Parathyroid adenoma (tissue), 2 donors: Measurements from ENCODE around the gene CACNA1F.

Source experiments
- H2AFZ ChIP-seq: fragments of 300-600 bp; sonication (generic); one replicate; pipeline ENCODE4 v1.7.0; 2017; ENCODE audit warnings: antibody characterized with exemption, mild to moderate bottlenecking
- H3K27ac ChIP-seq: fragments of 300-600 bp; sonication (generic); one replicate; pipeline ENCODE4 v1.7.0; 2017
- H3K27me3 ChIP-seq: fragments of 300-600 bp; sonication (generic); one replicate; pipeline ENCODE4 v1.7.0; 2017; ENCODE audit warnings: low read length; ENCODE audit not compliant: control insufficient read depth, insufficient read depth
- H3K36me3 ChIP-seq: fragments of 300-600 bp; sonication (generic); one replicate; pipeline ENCODE4 v1.7.0; 2017; ENCODE audit warnings: low read length; ENCODE audit not compliant: control insufficient read depth, insufficient read depth
- H3K4me1 ChIP-seq: fragments of 300-600 bp; sonication (generic); one replicate; pipeline ENCODE4 v1.7.0; 2017; ENCODE audit warnings: control low read depth
- H3K4me2 ChIP-seq: fragments of 300-600 bp; sonication (generic); one replicate; pipeline ENCODE4 v1.7.0; 2017; ENCODE audit warnings: low read length
- H3K4me3 ChIP-seq: fragments of 300-600 bp; sonication (generic); one replicate; pipeline ENCODE4 v1.7.0; 2017; ENCODE audit warnings: low read depth, low read length
- H3K79me2 ChIP-seq: fragments of 300-600 bp; sonication (generic); one replicate; pipeline ENCODE4 v1.7.0; 2017; ENCODE audit warnings: control low read depth
- H3K9ac ChIP-seq: fragments of 300-600 bp; sonication (generic); one replicate; pipeline ENCODE4 v1.7.0; 2017; ENCODE audit warnings: mild to moderate bottlenecking
- H3K9me3 ChIP-seq: fragments of 300-600 bp; sonication (generic); one replicate; pipeline ENCODE4 v1.7.0; 2017; ENCODE audit warnings: low read length; ENCODE audit not compliant: control insufficient read depth
- TF ChIP-seq, protein P1 (sequence below): fragments of 300-600 bp; sonication (generic); IDR thresholded peaks from one replicate; pipeline ENCODE4 v1.7.0; 2017; ENCODE audit warnings: antibody characterized with exemption, mild to moderate bottlenecking
- donor health status: primary hyperparathyroidism.

CACNA1F gene

GRCh38 chrX:49251325-49251724 lies 18.2 kb upstream of the CACNA1F start:
- no peaks in the 10 kb centered on the region for H3K36me3 ChIP-seq
- no peaks in the 10 kb centered on the region for H3K9me3 ChIP-seq
- H3K4me2 ChIP-seq = no peak overlapping the region
- no peak overlapping the region for H3K27ac ChIP-seq
- H3K4me3 ChIP-seq = no peak overlapping the region
- no peak overlapping the region for H2AFZ ChIP-seq
- TF ChIP-seq, protein P1, sequence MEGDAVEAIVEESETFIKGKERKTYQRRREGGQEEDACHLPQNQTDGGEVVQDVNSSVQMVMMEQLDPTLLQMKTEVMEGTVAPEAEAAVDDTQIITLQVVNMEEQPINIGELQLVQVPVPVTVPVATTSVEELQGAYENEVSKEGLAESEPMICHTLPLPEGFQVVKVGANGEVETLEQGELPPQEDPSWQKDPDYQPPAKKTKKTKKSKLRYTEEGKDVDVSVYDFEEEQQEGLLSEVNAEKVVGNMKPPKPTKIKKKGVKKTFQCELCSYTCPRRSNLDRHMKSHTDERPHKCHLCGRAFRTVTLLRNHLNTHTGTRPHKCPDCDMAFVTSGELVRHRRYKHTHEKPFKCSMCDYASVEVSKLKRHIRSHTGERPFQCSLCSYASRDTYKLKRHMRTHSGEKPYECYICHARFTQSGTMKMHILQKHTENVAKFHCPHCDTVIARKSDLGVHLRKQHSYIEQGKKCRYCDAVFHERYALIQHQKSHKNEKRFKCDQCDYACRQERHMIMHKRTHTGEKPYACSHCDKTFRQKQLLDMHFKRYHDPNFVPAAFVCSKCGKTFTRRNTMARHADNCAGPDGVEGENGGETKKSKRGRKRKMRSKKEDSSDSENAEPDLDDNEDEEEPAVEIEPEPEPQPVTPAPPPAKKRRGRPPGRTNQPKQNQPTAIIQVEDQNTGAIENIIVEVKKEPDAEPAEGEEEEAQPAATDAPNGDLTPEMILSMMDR = no peak
- H3K79me2 ChIP-seq = no peaks in the 10 kb centered on the region
- no peaks in the 10 kb centered on the region for H3K4me1 ChIP-seq
- no peak overlapping the region for H3K9ac ChIP-seq
- no peaks in the 10 kb centered on the region for H3K27me3 ChIP-seq

- Histone ChIP-seq H3K36me3 (no peaks in the 10 kb centered on the region), H3K27ac (no peak overlapping the region), H3K4me2 (no peak overlapping the region), H3K79me2 (no peaks in the 10 kb centered on the region), H3K9ac (no peak overlapping the region), H3K4me3 (no peak overlapping the region), H3K4me1 (no peaks in the 10 kb centered on the region), H3K27me3 (no peaks in the 10 kb centered on the region), H3K9me3 (no peaks in the 10 kb centered on the region), H2AFZ (no peak overlapping the region)
- TF ChIP-seq, protein P1 = no peak
Measured at GRCh38 chrX:49250578-49250977, 17.4 kb upstream of the CACNA1F start.

DNA sequence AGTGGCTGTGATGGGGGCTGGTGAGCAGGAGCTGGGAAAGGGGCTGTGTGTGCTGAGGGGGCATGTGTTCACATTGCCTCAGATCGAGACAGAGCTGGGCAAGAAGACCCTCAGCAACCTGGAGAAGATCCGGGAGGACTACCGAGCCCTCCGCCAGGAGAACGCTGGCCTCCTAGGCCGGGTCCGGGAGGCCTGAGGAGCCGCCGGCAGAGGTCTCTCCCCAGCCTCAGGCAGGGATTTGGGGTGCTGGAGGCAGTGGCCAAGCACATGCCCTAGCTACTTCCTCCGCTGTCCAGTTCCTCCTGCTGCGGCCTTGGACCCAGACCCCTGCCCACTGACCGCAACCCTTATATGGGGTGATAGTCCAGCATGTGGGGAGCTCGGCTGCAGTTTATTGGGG lies 16.9 kb upstream of the CACNA1F start:
- Histone ChIP-seq H3K4me3 (no peak overlapping the region), H3K27ac (no peak overlapping the region), H3K36me3 (no peaks in the 10 kb centered on the region), H2AFZ (no peak overlapping the region), H3K27me3 (no peaks in the 10 kb centered on the region), H3K9ac (no peak overlapping the region), H3K79me2 (no peaks in the 10 kb centered on the region), H3K9me3 (no peaks in the 10 kb centered on the region), H3K4me1 (no peaks in the 10 kb centered on the region), H3K4me2 (no peak overlapping the region)
- TF ChIP-seq, protein P1 = no peak

GRCh38 chrX:49249616-49250015 lies 16.5 kb upstream of the CACNA1F start:
- Histone ChIP-seq H3K4me3 (no peak overlapping the region), H3K79me2 (no peaks in the 10 kb centered on the region), H3K9ac (no peak overlapping the region), H3K27me3 (no peaks in the 10 kb centered on the region), H3K9me3 (no peaks in the 10 kb centered on the region), H3K27ac (no peak overlapping the region), H3K36me3 (no peaks in the 10 kb centered on the region), H2AFZ (no peak overlapping the region), H3K4me2 (no peak overlapping the region), H3K4me1 (no peaks in the 10 kb centered on the region)
- TF ChIP-seq, protein P1 = no peak

DNA sequence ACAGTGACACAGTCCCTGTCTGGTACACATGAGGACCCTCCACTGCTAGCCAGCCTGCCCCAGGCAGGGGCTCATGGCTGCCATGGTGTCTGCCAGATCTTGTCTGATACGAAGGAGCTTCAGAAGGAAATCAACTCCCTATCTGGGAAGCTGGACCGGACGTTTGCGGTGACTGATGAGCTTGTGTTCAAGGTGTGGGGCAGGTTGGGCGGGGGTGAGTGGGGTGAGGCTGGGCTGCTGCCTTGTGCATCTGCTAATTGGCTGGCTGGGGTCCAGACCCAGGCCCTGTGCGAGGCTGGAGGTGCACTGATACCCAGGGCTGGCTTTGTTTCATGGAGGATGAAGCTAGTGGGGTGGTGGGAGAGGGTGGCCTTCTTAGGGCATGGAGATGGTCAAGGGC lies 15.9 kb upstream of the CACNA1F start:
- no peaks in the 10 kb centered on the region for H3K36me3 ChIP-seq
- H3K9me3 ChIP-seq = no peaks in the 10 kb centered on the region
- H3K4me2 ChIP-seq = no peak overlapping the region
- H3K9ac ChIP-seq = no peak overlapping the region
- no peaks in the 10 kb centered on the region for H3K27me3 ChIP-seq
- H3K4me1 ChIP-seq = no peaks in the 10 kb centered on the region
- no peak overlapping the region for H2AFZ ChIP-seq
- TF ChIP-seq, protein P1 = no peak
- H3K79me2 ChIP-seq = no peaks in the 10 kb centered on the region
- H3K4me3 ChIP-seq = no peak overlapping the region
- H3K27ac ChIP-seq = no peak overlapping the region
